Mesenchymal stem cell (in vitro differentiated cells and primary cell): ENCODE data around the gene ODAD2.
A peak's percentile ranks its signal among the peaks of the same experiment; 100 is the strongest.

ENCODE experiments used
- DNase-seq: peaks from one replicate; pipeline ENCODE4 v3.0.0-alpha.2; 2013
- H2AFZ ChIP-seq: one replicate; pipeline ENCODE4 v1.6.1; 2013; ENCODE audit warnings: low read depth, mild to moderate bottlenecking, control low read depth, inconsistent platforms, low read length, moderate library complexity
- H2AK5ac ChIP-seq: 2 replicates; pipeline ENCODE4 v1.6.1; 2013; ENCODE audit warnings: low read length, moderate library complexity, mild to moderate bottlenecking, inconsistent platforms; ENCODE audit not compliant: severe bottlenecking
- H2BK120ac ChIP-seq: one replicate; pipeline ENCODE4 v1.6.1; 2013; ENCODE audit warnings: low read depth, mild to moderate bottlenecking, inconsistent platforms, low read length, moderate library complexity
- H2BK12ac ChIP-seq, 2 experiments: one replicate each; pipeline ENCODE4 v1.6.1; 2013; ENCODE audit warnings: inconsistent platforms in 2 of 2, low read length in 2 of 2, mild to moderate bottlenecking in 2 of 2, moderate library complexity in 2 of 2, control low read depth in 1 of 2
- H2BK15ac ChIP-seq: one replicate; pipeline ENCODE4 v1.6.1; 2013; ENCODE audit warnings: mild to moderate bottlenecking, low read depth, inconsistent platforms; ENCODE audit not compliant: poor library complexity, severe bottlenecking
- H2BK5ac ChIP-seq: 2 replicates; pipeline ENCODE4 v1.6.1; 2013; ENCODE audit warnings: low read depth, mild to moderate bottlenecking, low read length, control low read depth, inconsistent platforms; ENCODE audit not compliant: poor library complexity, severe bottlenecking
- H3K14ac ChIP-seq, 2 experiments: one replicate each; pipeline ENCODE4 v1.6.1; 2013; ENCODE audit warnings: inconsistent platforms in 2 of 2, low read length in 2 of 2, control low read depth in 1 of 2, mild to moderate bottlenecking in 1 of 2, moderate library complexity in 1 of 2
- H3K18ac ChIP-seq, 2 experiments: one replicate each; pipeline ENCODE4 v1.6.1; 2013; ENCODE audit warnings: inconsistent platforms in 2 of 2, low read length in 2 of 2, control low read depth in 1 of 2, low read depth in 1 of 2, mild to moderate bottlenecking in 1 of 2
- H3K23ac ChIP-seq, 2 experiments: one replicate each; pipeline ENCODE4 v1.6.1; 2013; ENCODE audit warnings: inconsistent platforms in 2 of 2, low read length in 2 of 2, mild to moderate bottlenecking in 2 of 2, moderate library complexity in 2 of 2, control low read depth in 1 of 2
- H3K27ac ChIP-seq: 2 replicates; pipeline ENCODE4 v1.5.1; 2013; ENCODE audit warnings: mild to moderate bottlenecking, moderate library complexity, low read length, control low read depth, inconsistent platforms; ENCODE audit not compliant: poor library complexity, severe bottlenecking
- H3K27me3 ChIP-seq, 2 experiments: 2 replicates each; pipeline versions ENCODE4 v1.6.1 to v1.7.0; 2013; ENCODE audit warnings: low read length in 2 of 2, mild to moderate bottlenecking in 2 of 2, moderate library complexity in 2 of 2, control low read depth in 1 of 2, inconsistent platforms in 1 of 2; ENCODE audit not compliant: control insufficient read depth in 1 of 2, insufficient read depth in 1 of 2
- H3K36me3 ChIP-seq, 2 experiments: 2 replicates each; pipeline versions ENCODE4 v1.6.1 to v1.7.0; 2013; ENCODE audit warnings: low read length in 2 of 2, control low read depth in 1 of 2, inconsistent platforms in 1 of 2, low read depth in 1 of 2, mild to moderate bottlenecking in 1 of 2; ENCODE audit not compliant: insufficient read depth in 2 of 2, control insufficient read depth in 1 of 2
- H3K4ac ChIP-seq, 2 experiments: one replicate each; pipeline ENCODE4 v1.6.1; 2013; ENCODE audit warnings: inconsistent platforms in 2 of 2, low read length in 2 of 2, mild to moderate bottlenecking in 2 of 2, moderate library complexity in 2 of 2, control low read depth in 1 of 2, low read depth in 1 of 2
- H3K4me1 ChIP-seq: 2 replicates; pipeline ENCODE4 v1.6.1; 2013; ENCODE audit warnings: low read depth, low read length, control low read depth; ENCODE audit not compliant: control insufficient read depth, insufficient read depth
- H3K4me2 ChIP-seq: 2 replicates; pipeline ENCODE4 v1.6.1; 2013; ENCODE audit warnings: low read length, mild to moderate bottlenecking, inconsistent platforms; ENCODE audit not compliant: poor library complexity, severe bottlenecking
- H3K4me3 ChIP-seq, 2 experiments: 2 replicates each; pipeline versions ENCODE4 v1.5.1 to v1.7.0; 2013; ENCODE audit warnings: low read length in 2 of 2, mild to moderate bottlenecking in 2 of 2, control low read depth in 1 of 2, low read depth in 1 of 2; ENCODE audit not compliant: insufficient read depth in 1 of 2
- H3K79me1 ChIP-seq: replicated peaks from 2 replicates; pipeline ENCODE4 v1.6.1; 2013; ENCODE audit warnings: mild to moderate bottlenecking, control low read depth, low read length, inconsistent platforms; ENCODE audit not compliant: poor library complexity, severe bottlenecking
- H3K9ac ChIP-seq: 2 replicates; pipeline ENCODE4 v1.7.0; 2013; ENCODE audit warnings: mild to moderate bottlenecking, low read length, moderate library complexity
- H3K9me3 ChIP-seq: 2 replicates; pipeline ENCODE4 v1.7.0; 2013; ENCODE audit warnings: mild to moderate bottlenecking, low read length; ENCODE audit not compliant: control insufficient read depth
- H4K8ac ChIP-seq: one replicate; pipeline ENCODE4 v1.6.1; 2013; ENCODE audit warnings: inconsistent platforms, mild to moderate bottlenecking, low read length, moderate library complexity
- H4K91ac ChIP-seq: one replicate; pipeline ENCODE4 v1.6.1; 2013; ENCODE audit warnings: mild to moderate bottlenecking, low read length, inconsistent platforms
- WGBS: methylation state at CpG from one replicate; pipeline ENCODE4 v1.1.7; 2013; ENCODE audit warnings: mixed read lengths; 5-methylcytosine and 5-hydroxymethylcytosine counted together

The ODAD2 gene

DNA sequence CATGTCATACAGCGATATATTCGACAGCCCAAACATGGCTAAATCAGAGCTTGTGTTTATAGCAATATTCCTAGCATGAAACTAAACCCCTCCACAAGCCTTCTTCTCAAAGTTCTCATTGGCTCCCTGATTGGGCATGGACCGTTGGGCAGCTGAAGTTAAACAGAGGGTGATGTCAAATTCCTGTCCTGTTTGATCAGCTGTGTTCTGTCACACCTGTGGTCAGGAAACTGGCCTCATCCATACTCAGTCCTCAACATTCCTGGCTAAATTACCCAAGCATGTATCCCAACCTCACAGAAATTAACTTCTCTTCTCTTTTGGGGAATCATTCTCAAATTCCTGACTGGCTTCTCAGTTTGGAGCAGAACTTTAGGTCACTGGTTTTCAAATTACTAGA lies 107.9 kb downstream of the ODAD2 start:
- Histone ChIP-seq H3K79me1 (no peaks in the 10 kb centered on the region), H3K36me3 (no peaks in the 10 kb centered on the region), H3K27ac (peak overlapping the region; percentile 70), H4K8ac (no peak overlapping the region), H3K4ac (no peak overlapping the region), H3K23ac (no peak overlapping the region), H2BK15ac (no peak overlapping the region), H2AFZ (no peak overlapping the region), H3K9me3 (no peaks in the 10 kb centered on the region), H2AK5ac (no peak overlapping the region), H3K9ac (no peak overlapping the region), H3K18ac (no peak overlapping the region), H2BK5ac (no peak overlapping the region), H2BK12ac (no peak overlapping the region), H3K14ac (no peak overlapping the region), H2BK120ac (no peak overlapping the region), H4K91ac (no peak overlapping the region), H3K4me2 (no peak overlapping the region), H3K27me3 (no peaks in the 10 kb centered on the region), H3K4me1 (peaks cover 8% of the 10 kb centered on the region), H3K4me3 (no peak overlapping the region)
- WGBS = 73% methylated on average over 3 of the region's 3 CpGs
- no peak for DNase-seq

DNA sequence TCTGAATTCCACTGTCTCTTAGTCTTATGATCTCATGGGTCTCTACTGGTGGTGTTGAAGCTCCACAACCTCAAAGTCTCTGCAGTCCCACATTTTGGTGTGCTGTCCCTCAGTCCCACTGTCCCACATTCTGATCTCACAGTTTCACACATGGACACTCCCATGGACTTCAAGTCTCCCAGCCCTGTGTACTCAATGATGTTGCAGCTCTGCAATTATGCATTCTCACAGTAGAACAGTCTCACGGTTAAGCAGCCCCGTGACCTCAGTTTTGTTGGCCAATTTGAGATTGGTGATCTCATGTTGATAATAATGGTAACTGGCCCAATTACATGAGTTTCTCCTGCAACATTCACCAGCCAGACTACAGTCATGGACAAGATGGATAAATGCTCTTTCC lies 109.4 kb downstream of the ODAD2 start:
- H2BK120ac ChIP-seq = no peak overlapping the region
- H3K18ac ChIP-seq = no peak overlapping the region
- H4K8ac ChIP-seq = no peak overlapping the region
- no peak overlapping the region for H3K23ac ChIP-seq
- WGBS = 88% methylated on average over 2 of the region's 2 CpGs
- H3K4me3 ChIP-seq = no peak overlapping the region
- peaks cover under 1% of the 10 kb centered on the region for H3K79me1 ChIP-seq
- H3K9ac ChIP-seq = no peak overlapping the region
- no peaks in the 10 kb centered on the region for H3K27me3 ChIP-seq
- peaks cover 8% of the 10 kb centered on the region for H3K4me1 ChIP-seq
- no peaks in the 10 kb centered on the region for H3K9me3 ChIP-seq
- H3K36me3 ChIP-seq = no peaks in the 10 kb centered on the region
- H2AK5ac ChIP-seq = peak overlapping the region; percentile 29
- no peak overlapping the region for H3K4ac ChIP-seq
- no peak overlapping the region for H2BK12ac ChIP-seq
- no peak overlapping the region for H2BK5ac ChIP-seq
- H3K4me2 ChIP-seq = no peak overlapping the region
- no peak overlapping the region for H2BK15ac ChIP-seq
- no peak for DNase-seq
- no peak overlapping the region for H2AFZ ChIP-seq
- H3K14ac ChIP-seq = no peak overlapping the region
- no peak overlapping the region for H4K91ac ChIP-seq
- no peak overlapping the region for H3K27ac ChIP-seq

DNA sequence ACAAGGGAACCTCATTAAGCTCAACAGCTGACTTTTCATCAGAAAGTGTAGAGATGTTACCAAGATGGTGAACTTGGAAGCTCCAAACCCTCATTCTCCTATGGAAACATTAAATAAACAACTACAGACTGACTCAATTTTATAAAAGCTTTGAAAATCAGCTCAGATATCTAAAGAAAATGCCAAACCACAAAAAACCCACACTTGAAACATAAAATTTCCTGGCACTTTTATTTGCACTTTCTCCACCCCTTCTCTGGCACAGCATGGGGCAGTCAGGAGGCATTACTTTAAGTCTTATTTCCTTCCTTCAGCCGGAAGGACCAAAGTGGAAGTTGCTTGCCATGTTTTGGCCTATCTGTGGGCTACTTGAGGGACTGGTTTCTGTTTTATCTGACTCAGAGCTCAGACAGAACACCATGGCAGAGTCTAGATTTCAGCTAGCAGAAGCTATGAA lies 114.7 kb downstream of the ODAD2 start:
- DNase-seq = no peak
- WGBS = 74% methylated on average over 1 of the region's 1 CpG
- Histone ChIP-seq H3K27me3 (no peaks in the 10 kb centered on the region), H3K14ac (no peak overlapping the region), H3K4me1 (no peaks in the 10 kb centered on the region), H3K27ac (no peak overlapping the region), H2BK15ac (no peak overlapping the region), H2AFZ (no peak overlapping the region), H4K8ac (no peak overlapping the region), H2BK5ac (no peak overlapping the region), H3K4me2 (no peak overlapping the region), H3K18ac (no peak overlapping the region), H3K79me1 (peaks cover 2% of the 10 kb centered on the region), H3K9ac (no peak overlapping the region), H3K23ac (no peak overlapping the region), H3K9me3 (no peaks in the 10 kb centered on the region), H2BK120ac (no peak overlapping the region), H4K91ac (no peak overlapping the region), H2BK12ac (no peak overlapping the region), H2AK5ac (peak overlapping the region; percentile 69), H3K4me3 (no peak overlapping the region), H3K4ac (no peak overlapping the region), H3K36me3 (no peaks in the 10 kb centered on the region)

DNA sequence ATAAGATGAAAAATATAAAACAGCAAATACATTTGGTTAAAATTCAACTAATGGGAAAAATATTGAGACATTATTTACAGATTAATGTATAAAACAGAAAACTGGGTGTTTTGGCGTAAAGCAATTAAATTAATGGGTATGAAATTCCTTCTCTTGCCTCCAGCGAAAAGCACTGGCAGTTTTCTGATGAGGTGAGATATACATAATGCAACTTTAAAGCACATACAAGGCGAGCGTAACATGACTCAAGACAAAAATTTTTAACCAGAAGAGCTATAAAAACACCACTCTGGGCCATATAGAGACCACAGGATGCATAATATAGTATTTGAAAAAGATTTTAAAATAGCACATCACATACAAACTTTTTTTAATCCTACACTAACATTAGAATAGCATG lies 120.6 kb downstream of the ODAD2 start:
- Histone ChIP-seq H2BK12ac (no peak overlapping the region), H3K18ac (no peak overlapping the region), H3K23ac (no peak overlapping the region), H2AFZ (no peak overlapping the region), H3K4ac (no peak overlapping the region), H4K91ac (no peak overlapping the region), H2BK15ac (no peak overlapping the region), H3K79me1 (no peaks in the 10 kb centered on the region), H3K27ac (no peak overlapping the region), H3K4me1 (no peaks in the 10 kb centered on the region), H3K9ac (no peak overlapping the region), H3K27me3 (no peaks in the 10 kb centered on the region), H3K14ac (no peak overlapping the region), H3K4me3 (no peak overlapping the region), H2BK120ac (no peak overlapping the region), H3K4me2 (no peak overlapping the region), H3K36me3 (no peaks in the 10 kb centered on the region), H3K9me3 (no peaks in the 10 kb centered on the region), H2AK5ac (no peak overlapping the region), H2BK5ac (no peak overlapping the region), H4K8ac (no peak overlapping the region)
- 55% methylated on average over 2 of the region's 4 CpGs for WGBS
- DNase-seq = no peak
